Pancreas (tissue), 10 donors: ENCODE data around the gene MNS1. TPM values are rescaled to one million over a fixed set of nuclear protein-coding genes. Genes with fewer than 3 reads are reported as not detected.

Experiments used
- ATAC-seq, 4 donors: fragments of 200-7000 bp; cut with Tn5 transposase; one replicate each; pipeline versions ENCODE4 v1.8.0 to v1.9.1; 2020; ENCODE audit warnings: mild to moderate bottlenecking in 4 of 4, moderate library complexity in 4 of 4
- DNase-seq, 6 donors: peaks; one replicate each; pipeline ENCODE4 v3.0.0-alpha.2; 2020
- FAIRE-seq: peaks from 2 replicates; lab custom pipeline; 2012; peaks lifted over from hg19 to GRCh38; lab: Jason Lieb, UNC
- H3K27ac ChIP-seq, 4 donors: fragments of 200-600 bp; sonication (generic); 1 replicate in 3 of 4; 2 replicates in 1 of 4; pipeline versions ENCODE4 v1.5.0 to v1.8.0; 2020
- H3K27me3 ChIP-seq, 4 donors: fragments of 200-600 bp; one replicate each; pipeline ENCODE4 v1.8.0; 2021
- H3K36me3 ChIP-seq, 3 donors: fragments of 200-600 bp; sonication (generic) in 1 of 3; one replicate each; pipeline versions ENCODE4 v1.5.0 to v1.8.0; 2020 to 2021
- H3K4me1 ChIP-seq, 3 donors: fragments of 200-600 bp; one replicate each; pipeline ENCODE4 v1.8.0; 2021
- H3K4me3 ChIP-seq, 4 donors: fragments of 200-600 bp; sonication (generic) in 2 of 4; one replicate each; pipeline versions ENCODE4 v1.5.0 to v1.8.0; 2020 to 2021
- H3K9me3 ChIP-seq, 4 donors: fragments of 200-600 bp; one replicate each; pipeline ENCODE4 v1.8.0; 2021
- WGBS, 2 donors: extraction: QIAGEN DNeasy Blood & Tissue Kit; methylation state at CpG; one replicate each; pipeline ENCODE4 v1.1.7; 2013; 5-methylcytosine and 5-hydroxymethylcytosine counted together
- intact Hi-C, 3 donors: fragments of 100-400 bp; cut with DNase I; formaldehyde crosslinking; loops; one replicate each; pipeline versions ENCODE4 v1.11.1 to v1.14.2; 2022
- polyA plus RNA-seq, 2 donors: library from polyadenylated mRNA; stranded (reverse); fragments of 200-250 nt; gene quantifications; one replicate each; pipeline ENCODE4 v1.2.3, GENCODE V29; 2013
- total RNA-seq, 6 donors: library from RNA; stranded (reverse); fragmentation: NEBNext Ultra II Directional in 4 of 6; extraction: Animal tissue kit (Norgen Biotek cat#: 25700) in 4 of 6; gene quantifications; one replicate each; pipeline versions ENCODE4 v1.2.1 to v1.2.4, GENCODE V29; 2021 to 2023
- TF ChIP-seq, protein P1 (sequence below), 4 donors: fragments of 200-600 bp; sonication (generic) in 3 of 4; IDR thresholded peaks; one replicate each; pipeline versions ENCODE4 v1.5.0 to v1.8.0; 2021; ENCODE audit warnings: antibody characterized with exemption in 4 of 4
- donor health status: healthy with polysubstance abuse.
- donor health status: DM: no; HTN: no; CAD: no; lungs with moderate emphysema.
- donor health status: DM: no; HTN: no; CAD: no.
- donor health status: control.
- donor health status: control.
- donor health status: Bipolar disorder and iron deficiency.
- donor health status: DM: yes; HTN: yes; CAD: no.
- donor health status: DM: no; HTN: no; CAD: no.
- donor health status: DM: no; HTN: no; CAD: no.
- donor health status: DM: yes; HTN: yes; CAD: no.

MNS1 gene
- total and polyA plus RNA-seq, 8 donors: 0.54 to 2.4 (median 1.4) TPM

- ATAC-seq: no peak
- no peak overlapping the region for H3K27ac ChIP-seq
- TF ChIP-seq, protein P1, sequence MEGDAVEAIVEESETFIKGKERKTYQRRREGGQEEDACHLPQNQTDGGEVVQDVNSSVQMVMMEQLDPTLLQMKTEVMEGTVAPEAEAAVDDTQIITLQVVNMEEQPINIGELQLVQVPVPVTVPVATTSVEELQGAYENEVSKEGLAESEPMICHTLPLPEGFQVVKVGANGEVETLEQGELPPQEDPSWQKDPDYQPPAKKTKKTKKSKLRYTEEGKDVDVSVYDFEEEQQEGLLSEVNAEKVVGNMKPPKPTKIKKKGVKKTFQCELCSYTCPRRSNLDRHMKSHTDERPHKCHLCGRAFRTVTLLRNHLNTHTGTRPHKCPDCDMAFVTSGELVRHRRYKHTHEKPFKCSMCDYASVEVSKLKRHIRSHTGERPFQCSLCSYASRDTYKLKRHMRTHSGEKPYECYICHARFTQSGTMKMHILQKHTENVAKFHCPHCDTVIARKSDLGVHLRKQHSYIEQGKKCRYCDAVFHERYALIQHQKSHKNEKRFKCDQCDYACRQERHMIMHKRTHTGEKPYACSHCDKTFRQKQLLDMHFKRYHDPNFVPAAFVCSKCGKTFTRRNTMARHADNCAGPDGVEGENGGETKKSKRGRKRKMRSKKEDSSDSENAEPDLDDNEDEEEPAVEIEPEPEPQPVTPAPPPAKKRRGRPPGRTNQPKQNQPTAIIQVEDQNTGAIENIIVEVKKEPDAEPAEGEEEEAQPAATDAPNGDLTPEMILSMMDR (IDR thresholded peaks at IDR 0.05): no peak
- H3K9me3 ChIP-seq: no peaks in the 10 kb centered on the region
- H3K4me1 ChIP-seq: peaks cover 0 to 3% (median 0%) of the 10 kb centered on the region in 3 donors
- no peak for DNase-seq
- intact Hi-C loops: no loop called here
- H3K27me3 ChIP-seq: no peaks in the 10 kb centered on the region
- FAIRE-seq: no peak
- H3K36me3 ChIP-seq: no peaks in the 10 kb centered on the region
- no peak overlapping the region for H3K4me3 ChIP-seq
These were observed 4.5 kb upstream of the MNS1 start for GRCh38 chr15:56469483-56469882.

DNA sequence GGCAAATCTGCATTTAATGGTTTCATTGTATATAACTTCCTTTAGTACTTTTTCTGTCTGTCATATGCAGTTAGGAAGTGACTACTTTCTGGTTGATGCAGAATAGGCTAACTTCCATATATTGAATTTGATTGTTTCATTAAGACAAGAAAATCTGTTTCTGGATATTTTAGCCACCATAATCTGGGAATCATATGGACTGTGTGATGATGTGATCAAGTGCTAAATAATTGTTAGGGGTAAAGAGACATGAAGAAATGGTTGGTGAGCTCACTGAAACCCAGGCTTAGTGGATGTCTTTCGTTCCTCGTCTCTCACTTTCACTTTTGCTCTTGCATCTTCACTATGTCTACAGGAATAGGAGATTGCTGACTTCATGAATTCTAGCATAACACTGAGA lies 3.5 kb upstream of the MNS1 start:
- peak in 1 of 4 donors; percentile 18 for ATAC-seq
- H3K27me3 ChIP-seq: no peaks in the 10 kb centered on the region
- DNase-seq: no peak
- peak overlapping the region in 2 of 4 donors; percentile 17 to 48 for H3K27ac ChIP-seq
- WGBS, 2 donors: 38 to 41% methylated on average over 2 of the region's 2 CpGs
- no peaks in the 10 kb centered on the region for H3K36me3 ChIP-seq
- TF ChIP-seq, protein P1 (IDR thresholded peaks at IDR 0.05): no peak
- no peak for FAIRE-seq
- peak overlapping the region in 1 of 4 donors; percentile 6 for H3K4me3 ChIP-seq
- intact Hi-C loops: no loop called here
- H3K9me3 ChIP-seq: no peaks in the 10 kb centered on the region
- peaks cover 0 to 7% (median 0%) of the 10 kb centered on the region in 3 donors for H3K4me1 ChIP-seq

DNA sequence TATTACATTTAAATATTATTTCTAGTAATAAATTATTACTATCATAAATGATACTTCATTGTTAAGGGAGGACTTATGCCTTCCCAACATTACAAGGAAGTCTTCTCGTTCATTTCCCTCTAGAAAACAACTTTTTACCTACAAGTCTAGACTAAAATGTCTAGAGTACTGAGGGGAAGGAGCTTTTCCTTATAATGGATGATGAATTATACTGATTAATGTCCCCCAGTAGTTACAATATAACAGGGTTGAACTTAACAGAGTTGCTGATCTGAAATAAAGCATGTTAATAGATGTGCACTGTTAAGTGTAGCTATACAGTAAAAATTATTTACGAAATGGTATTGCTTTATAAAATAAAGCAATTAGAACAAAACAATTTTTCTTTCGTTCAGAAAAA lies 2.7 kb upstream of the MNS1 start:
- TF ChIP-seq, protein P1 (IDR thresholded peaks at IDR 0.05): no peak
- Histone ChIP-seq H3K27ac (peak overlapping the region in 1 of 4 donors; percentile 48), H3K4me1 (peaks cover 0 to 7% (median 0%) of the 10 kb centered on the region in 3 donors), H3K4me3 (no peak overlapping the region), H3K9me3 (no peaks in the 10 kb centered on the region), H3K27me3 (no peaks in the 10 kb centered on the region), H3K36me3 (no peaks in the 10 kb centered on the region)
- intact Hi-C loops: no loop called here
- 13 to 20% methylated on average over 3 of the region's 3 CpGs for WGBS, 2 donors
- DNase-seq: no peak
- no peak for FAIRE-seq
- ATAC-seq: no peak

GRCh38 chr15:56460947-56461346 lies 4.0 kb downstream of the MNS1 start:
- Histone ChIP-seq H3K36me3 (no peaks in the 10 kb centered on the region), H3K9me3 (no peaks in the 10 kb centered on the region), H3K27ac (no peak overlapping the region), H3K27me3 (no peaks in the 10 kb centered on the region), H3K4me3 (no peak overlapping the region), H3K4me1 (peaks cover 0 to 3% (median 0%) of the 10 kb centered on the region in 3 donors)
- TF ChIP-seq, protein P1 (IDR thresholded peaks at IDR 0.05): no peak
- no peak for ATAC-seq
- DNase-seq: no peak
- intact Hi-C loops: no loop called here
- WGBS, 2 donors: 85 to 94% methylated on average over 2 of the region's 2 CpGs
- no peak for FAIRE-seq

DNA sequence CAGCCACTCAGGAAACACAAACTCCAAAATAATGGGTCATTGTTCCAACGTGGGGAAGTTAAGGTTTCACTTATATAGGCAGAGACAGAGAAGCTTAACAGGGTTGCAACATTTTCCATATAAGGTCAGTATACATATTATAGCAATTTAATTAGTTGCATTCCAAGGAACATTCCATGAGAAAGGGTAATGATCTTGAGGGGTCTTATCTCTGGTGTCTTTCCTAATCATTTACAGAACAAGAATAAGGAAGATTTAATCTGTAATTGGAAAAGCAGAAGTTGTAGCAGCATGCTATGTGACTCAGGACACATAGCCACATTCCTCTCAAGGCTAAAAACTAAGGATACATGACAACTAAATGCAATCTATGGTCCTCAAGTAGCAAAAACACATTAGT lies 4.9 kb downstream of the MNS1 start:
- Histone ChIP-seq H3K4me1 (peaks cover 0 to 3% (median 0%) of the 10 kb centered on the region in 3 donors), H3K9me3 (no peaks in the 10 kb centered on the region), H3K4me3 (no peak overlapping the region), H3K27me3 (no peaks in the 10 kb centered on the region), H3K27ac (no peak overlapping the region), H3K36me3 (no peaks in the 10 kb centered on the region)
- DNase-seq (no peak), FAIRE-seq (no peak), ATAC-seq (no peak)
- 27 to 42% methylated on average over 1 of the region's 1 CpG for WGBS, 2 donors
- intact Hi-C loops: no loop called here
- TF ChIP-seq, protein P1 (IDR thresholded peaks at IDR 0.05): no peak
